Lung (tissue), 12 donors: ENCODE results near the gene C10orf62. TPM values are rescaled to one million over a fixed set of nuclear protein-coding genes. Genes with fewer than 3 reads are reported as not detected.
"Not testable (repeated sequence)": the region's sequence is repeated elsewhere in the genome, so short reads cannot be mapped to it uniquely, and the experiment has no call there.

Experiments used
- ATAC-seq: fragments of 200-7000 bp; cut with Tn5 transposase; one replicate; pipeline ENCODE4 v1.9.1; 2020; ENCODE audit warnings: moderate number of reproducible peaks; ENCODE audit not compliant: insufficient read depth, low FRiP score
- DNase-seq, 3 donors: peaks; one replicate each; pipeline ENCODE4 v3.0.0-alpha.2; 2013 to 2017
- H3K27ac ChIP-seq, 2 donors: one replicate each; pipeline ENCODE4 v1.5.1; 2013; ENCODE audit warnings: mild to moderate bottlenecking in 2 of 2, moderate library complexity in 2 of 2, control low read depth in 1 of 2, inconsistent platforms in 1 of 2, low read depth in 1 of 2, low read length in 1 of 2
- H3K27me3 ChIP-seq, 3 donors: one replicate each; pipeline ENCODE4 v1.5.1; 2013; ENCODE audit warnings: low read length in 2 of 3; ENCODE audit not compliant: control insufficient read depth in 3 of 3, insufficient read depth in 3 of 3
- H3K36me3 ChIP-seq, 4 donors: one replicate each; pipeline ENCODE4 v1.5.1; 2013; ENCODE audit warnings: low read length in 4 of 4, mild to moderate bottlenecking in 1 of 4, moderate library complexity in 1 of 4; ENCODE audit not compliant: control insufficient read depth in 4 of 4, insufficient read depth in 4 of 4
- H3K4me1 ChIP-seq, 5 donors: one replicate each; pipeline ENCODE4 v1.5.1; 2013; ENCODE audit warnings: low read length in 5 of 5, mild to moderate bottlenecking in 2 of 5, moderate library complexity in 1 of 5; ENCODE audit not compliant: control insufficient read depth in 5 of 5, insufficient read depth in 5 of 5
- H3K4me3 ChIP-seq: one replicate; pipeline ENCODE4 v1.5.1; 2013; ENCODE audit warnings: mild to moderate bottlenecking, control low read depth, moderate library complexity
- H3K9ac ChIP-seq, 2 donors: one replicate each; pipeline ENCODE4 v1.5.1; 2013; ENCODE audit warnings: low read length in 2 of 2, control low read depth in 1 of 2; ENCODE audit not compliant: insufficient read depth in 1 of 2
- H3K9me3 ChIP-seq, 4 donors: one replicate each; pipeline ENCODE4 v1.5.1; 2013; ENCODE audit warnings: low read length in 3 of 4, mild to moderate bottlenecking in 1 of 4, moderate library complexity in 1 of 4; ENCODE audit not compliant: control insufficient read depth in 4 of 4, insufficient read depth in 3 of 4
- CTCF ChIP-seq: IDR thresholded peaks from 2 replicates; pipeline ENCODE4 v1.5.1; 2012; ENCODE audit warnings: mild to moderate bottlenecking; ENCODE audit errors: control extremely low read depth, extremely low read depth
- WGBS, 2 donors: extraction: QIAGEN DNeasy Blood & Tissue Kit; methylation state at CpG; one replicate each; pipeline ENCODE4 v1.1.7; 2013; 5-methylcytosine and 5-hydroxymethylcytosine counted together
- polyA plus RNA-seq, 2 donors: library from polyadenylated mRNA; stranded (reverse); fragments of 200-250 nt; gene quantifications; one replicate each; pipeline ENCODE4 v1.2.1, GENCODE V29; 2013
- total RNA-seq, 2 donors: library from RNA; depleted of rRNA in 1 of 2; stranded (reverse); fragments of >200 nt in 1 of 2; gene quantifications; one replicate each; pipeline ENCODE4 v1.2.1, GENCODE V29; 2014 to 2021
- donor health status: control.
- donor health status: control.
- donor health status: Bipolar disorder and iron deficiency.
- donor health status: healthy.
- donor health status: DM: yes; HTN: yes; CAD: no.

The C10orf62 gene
- total and polyA plus RNA-seq, 4 donors: 0.21 TPM; not detected in 3

DNA sequence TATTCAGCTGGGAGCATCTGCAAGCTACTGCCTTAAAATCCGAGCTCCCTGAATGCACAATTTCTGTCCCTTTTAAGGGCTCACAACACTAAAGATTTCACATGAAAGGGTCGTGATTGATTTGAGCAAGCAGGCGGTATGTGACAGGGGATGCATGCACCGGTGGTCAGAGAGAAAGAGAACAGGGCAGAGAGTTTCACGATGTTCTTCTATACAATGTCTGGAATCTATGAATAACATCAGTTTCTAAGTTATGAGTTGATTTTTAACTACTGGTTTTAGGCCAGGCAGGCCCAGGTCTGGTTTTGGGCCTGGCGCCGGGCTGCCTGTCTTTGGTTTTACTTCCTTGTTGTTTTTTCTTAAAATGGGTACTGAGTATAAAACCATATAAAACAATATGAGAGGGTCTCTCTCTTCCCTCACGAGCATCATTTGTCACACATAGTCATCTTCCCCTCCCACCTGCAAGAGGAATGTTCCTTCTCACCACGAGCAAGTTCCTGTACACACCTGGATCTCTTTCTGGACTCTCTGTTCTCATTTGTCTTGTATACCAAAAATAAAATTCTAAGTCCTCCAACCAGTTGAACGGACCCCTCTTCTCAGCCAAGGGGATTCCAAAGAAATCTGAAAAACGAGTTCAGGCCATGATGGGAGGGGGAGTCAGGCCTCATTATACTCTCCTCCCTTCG lies 28.0 kb upstream of the C10orf62 start:
- not testable (repeated sequence) for DNase-seq, H3K4me3 ChIP-seq, H3K4me1 ChIP-seq, H3K9me3 ChIP-seq, ATAC-seq, H3K9ac ChIP-seq, H3K27me3 ChIP-seq, H3K27ac ChIP-seq, H3K36me3 ChIP-seq
- 92 to 98% methylated on average over 12 of the region's 12 CpGs for WGBS, 2 donors

DNA sequence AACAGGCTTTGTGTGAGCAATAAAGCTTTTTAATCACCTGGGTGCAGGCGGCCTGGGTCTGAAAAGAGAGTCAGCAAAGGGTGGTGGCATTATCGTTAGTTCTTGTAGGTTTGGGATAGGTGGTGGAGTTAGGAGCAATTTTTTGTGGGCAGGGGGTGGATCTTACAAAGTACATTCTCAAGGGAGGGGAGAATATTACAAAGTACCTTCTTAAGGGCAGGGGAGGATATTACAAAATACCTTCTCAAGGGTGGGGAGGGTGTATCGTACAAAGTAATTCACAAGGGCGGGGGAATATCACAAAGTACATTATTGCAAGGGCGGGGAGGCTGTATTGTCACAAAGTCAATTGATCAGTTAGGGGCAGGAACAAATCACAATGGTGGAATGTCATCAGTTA lies 27.2 kb upstream of the C10orf62 start:
- not testable (repeated sequence) for H3K9ac ChIP-seq, H3K27ac ChIP-seq, H3K27me3 ChIP-seq, H3K4me1 ChIP-seq, H3K36me3 ChIP-seq, H3K4me3 ChIP-seq, ATAC-seq, H3K9me3 ChIP-seq, DNase-seq
- 86 to 95% methylated on average over 5 of the region's 5 CpGs for WGBS, 2 donors

DNA sequence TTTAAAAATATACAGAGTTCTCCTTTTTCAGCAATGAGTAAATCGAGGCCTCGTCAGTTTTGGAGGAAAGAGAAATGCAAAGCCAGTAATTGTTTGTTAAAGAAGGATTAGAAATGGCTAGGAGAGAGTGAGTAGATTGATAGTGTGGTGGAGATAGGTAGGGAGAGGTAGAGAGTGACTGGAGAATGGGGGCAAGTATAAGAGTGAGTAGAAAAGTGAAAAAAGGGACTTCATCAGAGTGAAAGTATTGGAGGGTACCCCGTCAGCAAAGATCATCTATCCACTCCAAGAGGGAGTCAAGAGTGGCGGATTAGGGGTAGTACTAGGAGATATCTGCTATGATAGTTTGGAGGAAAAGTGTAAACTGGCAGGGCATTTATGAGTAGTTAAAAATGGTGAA lies 26.2 kb upstream of the C10orf62 start:
- Histone ChIP-seq H3K27me3 (no peaks in the 10 kb centered on the region), H3K27ac (no peak overlapping the region), H3K36me3 (peaks cover 0 to 5% (median 0%) of the 10 kb centered on the region in 4 donors), H3K9me3 (no peaks in the 10 kb centered on the region), H3K9ac (no peak overlapping the region), H3K4me3 (no peak overlapping the region), H3K4me1 (no peaks in the 10 kb centered on the region)
- WGBS, 2 donors: 97 to 100% methylated on average over 4 of the region's 4 CpGs
- TF ChIP-seq CTCF: no peak
- no peak for ATAC-seq
- DNase-seq: no peak

DNA sequence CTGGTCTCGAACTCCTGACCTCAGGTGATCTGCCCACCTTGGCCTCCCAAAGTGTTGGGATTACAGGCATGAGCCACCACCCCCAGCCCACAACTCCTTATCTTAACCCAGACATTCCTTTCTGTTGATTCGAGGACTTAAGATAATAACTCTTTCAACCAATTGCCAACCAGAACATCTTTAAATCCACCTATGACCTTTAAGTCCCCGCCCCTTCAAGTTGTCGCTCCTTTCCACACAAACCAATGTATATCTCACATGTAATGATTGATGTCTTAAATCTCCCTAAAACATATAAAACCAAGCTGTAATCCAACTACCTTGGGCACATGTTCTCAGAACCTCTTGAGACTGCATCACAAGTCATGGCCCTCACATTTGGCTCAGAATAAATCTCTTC lies 24.7 kb upstream of the C10orf62 start:
- H3K27me3 ChIP-seq: no peaks in the 10 kb centered on the region
- no peak overlapping the region for H3K4me3 ChIP-seq
- TF ChIP-seq CTCF: no peak
- WGBS, 2 donors: 86 to 94% methylated on average over 4 of the region's 4 CpGs
- peaks cover 0 to 8% (median 3%) of the 10 kb centered on the region in 4 donors for H3K36me3 ChIP-seq
- no peaks in the 10 kb centered on the region for H3K9me3 ChIP-seq
- ATAC-seq (no peak), DNase-seq (no peak)
- no peak overlapping the region for H3K27ac ChIP-seq
- no peak overlapping the region for H3K9ac ChIP-seq
- no peaks in the 10 kb centered on the region for H3K4me1 ChIP-seq
